Measurements from ENCODE around the gene FAN1. TPM values are rescaled to one million over a fixed set of nuclear protein-coding genes. Genes with fewer than 3 reads are reported as not detected.
A peak's percentile ranks its signal among the peaks of the same experiment; 100 is the strongest.

FAN1 gene
- 18.4 TPM for total RNA-seq
- long read RNA-seq, full-length matches to known transcripts, result 8 of 38 reads
- long read RNA-seq, partial matches to known transcripts, result 11 of 38 reads
- long read RNA-seq, other reads (novel, unspliced or antisense), result 19 of 38 reads

DNA sequence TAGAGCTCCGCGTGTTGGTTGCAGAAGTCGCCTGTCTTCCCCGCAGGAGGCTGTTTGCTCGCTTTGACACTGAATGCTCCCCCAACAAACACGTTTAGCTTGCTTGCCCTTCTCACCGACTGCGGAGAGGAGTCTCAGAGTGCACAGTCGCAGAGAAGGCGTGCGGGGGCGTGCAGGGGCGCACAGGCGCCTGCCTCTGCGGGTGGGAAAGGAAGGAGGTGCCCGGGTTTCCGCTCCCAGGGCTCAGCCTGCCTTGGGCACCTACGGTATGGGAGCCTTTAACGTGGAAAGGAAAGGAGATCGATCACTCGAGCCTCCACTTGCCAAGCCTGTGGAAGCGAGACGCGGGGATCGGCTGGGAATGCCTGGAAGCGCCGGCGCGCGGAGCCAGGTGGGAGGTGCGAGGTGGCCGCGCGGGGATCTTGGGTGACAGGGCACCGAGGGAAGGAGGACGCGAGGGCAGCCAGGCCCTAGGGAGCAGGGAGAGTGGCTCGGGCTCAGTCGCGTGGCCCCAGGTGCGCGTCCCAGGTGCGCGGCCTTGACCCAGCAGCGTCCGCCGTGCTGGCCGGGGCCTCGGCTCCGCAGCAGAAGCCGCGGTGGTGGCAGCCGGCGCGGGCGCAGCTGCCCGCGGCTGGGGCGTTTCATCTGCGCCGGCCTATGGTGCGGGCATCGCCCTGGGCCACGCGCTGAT, at the start of gene FAN1:
Gene FAN1 (plus strand): TSS at position 419 of the 691 bp plus-strand sequence. CDS start 749 bp downstream, outside the sequence.
- peak; percentile 99 for ATAC-seq
- Histone ChIP-seq H3K4me1 (peaks cover 8% of the 10 kb centered on the region), H3K9me3 (no peaks in the 10 kb centered on the region), H3K27me3 (no peaks in the 10 kb centered on the region), H3K36me3 (no peaks in the 10 kb centered on the region), H3K27ac (peak within 1 kb of the TSS; percentile 80), H3K4me3 (peak within 1 kb of the TSS; percentile 88)
- intact Hi-C loops (cut with DNase I), result no loop called here
- TF ChIP-seq, protein P1, sequence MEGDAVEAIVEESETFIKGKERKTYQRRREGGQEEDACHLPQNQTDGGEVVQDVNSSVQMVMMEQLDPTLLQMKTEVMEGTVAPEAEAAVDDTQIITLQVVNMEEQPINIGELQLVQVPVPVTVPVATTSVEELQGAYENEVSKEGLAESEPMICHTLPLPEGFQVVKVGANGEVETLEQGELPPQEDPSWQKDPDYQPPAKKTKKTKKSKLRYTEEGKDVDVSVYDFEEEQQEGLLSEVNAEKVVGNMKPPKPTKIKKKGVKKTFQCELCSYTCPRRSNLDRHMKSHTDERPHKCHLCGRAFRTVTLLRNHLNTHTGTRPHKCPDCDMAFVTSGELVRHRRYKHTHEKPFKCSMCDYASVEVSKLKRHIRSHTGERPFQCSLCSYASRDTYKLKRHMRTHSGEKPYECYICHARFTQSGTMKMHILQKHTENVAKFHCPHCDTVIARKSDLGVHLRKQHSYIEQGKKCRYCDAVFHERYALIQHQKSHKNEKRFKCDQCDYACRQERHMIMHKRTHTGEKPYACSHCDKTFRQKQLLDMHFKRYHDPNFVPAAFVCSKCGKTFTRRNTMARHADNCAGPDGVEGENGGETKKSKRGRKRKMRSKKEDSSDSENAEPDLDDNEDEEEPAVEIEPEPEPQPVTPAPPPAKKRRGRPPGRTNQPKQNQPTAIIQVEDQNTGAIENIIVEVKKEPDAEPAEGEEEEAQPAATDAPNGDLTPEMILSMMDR (IDR thresholded peaks at IDR 0.05), result no peak
- peak; percentile 93 for DNase-seq

DNA sequence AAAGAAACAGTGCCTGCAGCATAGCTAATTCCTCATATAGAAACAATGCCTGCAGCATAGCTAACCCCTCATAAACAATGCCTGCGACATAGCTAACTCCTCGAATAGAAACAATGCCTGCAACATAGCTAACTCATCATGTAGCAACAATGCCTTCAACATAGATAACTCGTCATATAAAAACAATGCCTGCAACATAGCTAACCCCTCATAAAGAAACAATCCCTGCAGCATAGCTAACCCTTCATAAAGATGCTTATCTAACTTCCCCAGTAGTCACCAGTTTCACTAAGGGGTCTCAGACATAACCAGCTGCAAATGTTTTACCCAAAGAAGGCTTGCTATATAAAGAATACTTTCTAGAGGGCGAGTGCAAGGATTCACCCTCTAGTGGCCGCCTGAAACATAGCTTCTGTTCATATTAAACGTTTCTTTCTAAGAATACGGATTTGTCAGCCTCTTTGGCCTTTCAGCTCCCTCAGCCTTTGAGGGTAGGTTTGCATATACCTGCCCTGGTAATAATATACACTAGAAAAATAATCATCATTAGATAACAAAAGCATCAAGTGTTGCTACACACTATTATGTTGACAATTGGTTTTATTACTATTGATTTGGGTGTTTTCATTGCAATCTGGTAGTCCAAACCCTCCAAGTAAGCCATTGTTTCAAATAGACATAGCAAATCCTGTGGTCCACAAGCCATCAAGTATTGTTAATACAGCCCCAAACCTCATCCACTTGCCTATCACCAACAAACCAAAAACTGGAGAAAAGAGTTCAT, 44.4 kb upstream of the FAN1 start:
- no peak overlapping the region for H3K27ac ChIP-seq
- ATAC-seq (peak; percentile 41), DNase-seq (no peak)
- H3K9me3 ChIP-seq, result no peaks in the 10 kb centered on the region
- TF ChIP-seq, protein P1 (IDR thresholded peaks at IDR 0.05), result peak; percentile 68
- H3K4me1 ChIP-seq, result no peaks in the 10 kb centered on the region
- no peaks in the 10 kb centered on the region for H3K27me3 ChIP-seq
- H3K36me3 ChIP-seq, result no peaks in the 10 kb centered on the region
- H3K4me3 ChIP-seq, result no peak overlapping the region
- intact Hi-C loops (cut with DNase I), result no loop called here

DNA sequence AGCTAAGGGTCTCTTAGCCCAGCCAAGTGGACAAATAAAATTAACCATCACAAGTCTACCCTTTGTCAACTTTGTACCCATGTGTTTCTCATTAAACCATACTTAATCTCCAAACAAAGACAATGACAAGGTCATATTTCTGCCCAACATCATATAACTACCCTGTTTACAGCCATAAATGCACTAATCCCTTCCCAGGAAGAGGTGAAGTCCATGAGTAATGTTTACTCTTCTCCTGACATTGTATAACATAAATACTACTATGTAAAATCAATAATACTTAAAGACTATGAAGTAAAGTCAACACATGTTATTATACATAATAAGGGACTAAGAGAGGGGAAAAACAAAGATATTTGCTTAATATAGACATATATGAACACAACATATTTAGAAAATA, 38.5 kb upstream of the FAN1 start:
- no peak overlapping the region for H3K27ac ChIP-seq
- no peaks in the 10 kb centered on the region for H3K4me1 ChIP-seq
- H3K9me3 ChIP-seq, result no peaks in the 10 kb centered on the region
- H3K36me3 ChIP-seq, result no peaks in the 10 kb centered on the region
- DNase-seq, result no peak
- no peak overlapping the region for H3K4me3 ChIP-seq
- intact Hi-C loops (cut with DNase I), result no loop called here
- no peaks in the 10 kb centered on the region for H3K27me3 ChIP-seq
- no peak for ATAC-seq
- TF ChIP-seq, protein P1 (IDR thresholded peaks at IDR 0.05), result no peak

DNA sequence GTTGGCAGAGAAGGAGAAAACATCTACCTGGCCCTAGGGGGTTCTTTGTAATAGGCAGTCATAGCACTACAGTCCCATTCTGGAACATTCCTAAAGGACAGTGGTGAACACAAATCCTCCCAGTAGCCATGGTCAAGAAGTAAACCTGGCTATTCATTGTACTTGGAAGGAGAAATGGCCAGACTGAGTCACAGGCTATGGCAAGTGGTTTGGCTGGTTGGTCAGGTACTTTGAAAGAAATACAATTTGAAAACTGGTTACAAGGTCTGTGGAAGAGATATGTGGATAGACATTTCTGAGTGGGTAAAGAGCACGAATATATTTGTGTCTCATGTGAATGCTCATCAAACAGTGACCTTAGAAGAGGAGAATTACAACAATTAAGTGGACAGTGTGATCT, 33.0 kb upstream of the FAN1 start:
- Histone ChIP-seq H3K27me3 (no peaks in the 10 kb centered on the region), H3K27ac (no peak overlapping the region), H3K4me3 (no peak overlapping the region), H3K9me3 (no peaks in the 10 kb centered on the region), H3K36me3 (no peaks in the 10 kb centered on the region), H3K4me1 (no peaks in the 10 kb centered on the region)
- intact Hi-C loops (cut with DNase I), result no loop called here
- TF ChIP-seq, protein P1 (IDR thresholded peaks at IDR 0.05), result no peak
- DNase-seq (no peak), ATAC-seq (no peak)

DNA sequence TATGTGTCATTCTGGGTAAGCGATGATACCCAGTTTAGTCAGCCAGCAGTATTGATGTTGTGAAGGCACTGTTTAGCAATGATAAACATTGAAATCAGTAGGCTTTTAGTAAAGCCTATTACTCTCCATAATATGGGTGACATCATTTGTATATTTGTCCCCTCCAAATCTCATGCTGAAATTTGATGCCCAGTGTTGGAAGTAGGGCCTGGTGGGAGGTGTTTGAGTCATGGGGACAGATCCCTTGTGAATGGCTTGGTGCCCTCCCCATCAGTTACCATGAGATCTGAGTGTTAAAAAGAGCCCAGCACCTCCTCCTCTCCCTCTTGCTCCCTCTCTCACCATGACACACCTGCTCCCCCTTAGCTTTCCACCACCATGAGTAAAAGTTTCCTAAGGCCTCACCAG, 31.4 kb upstream of the FAN1 start:
- intact Hi-C loops (cut with DNase I), result no loop called here
- TF ChIP-seq, protein P1 (IDR thresholded peaks at IDR 0.05), result no peak
- no peak for DNase-seq
- ATAC-seq, result no peak
- H3K4me1 ChIP-seq, result no peaks in the 10 kb centered on the region
- H3K4me3 ChIP-seq, result no peak overlapping the region
- H3K9me3 ChIP-seq, result no peaks in the 10 kb centered on the region
- H3K36me3 ChIP-seq, result no peaks in the 10 kb centered on the region
- H3K27ac ChIP-seq, result no peak overlapping the region
- no peaks in the 10 kb centered on the region for H3K27me3 ChIP-seq

Data from upper lobe of right lung (tissue), 1 donor.